Cardiac fibroblast (primary cell): Measurements from ENCODE around the gene TRIP10.
A peak's percentile ranks its signal among the peaks of the same experiment; 100 is the strongest.

Experiments used
- DNase-seq, 2 donors: peaks; one replicate each; pipeline versions ENCODE4 v3.0.0 to v3.0.0-alpha.2; 2010; ENCODE audit warnings: low read depth in 2 of 2
- H3K4me3 ChIP-seq, 2 donors: replicated peaks in 1 of 2; 1 replicate in 1 of 2; 2 replicates in 1 of 2; pipeline ENCODE4 v1.5.1; 2011; ENCODE audit warnings: low read depth in 2 of 2, low read length in 2 of 2, mild to moderate bottlenecking in 2 of 2, moderate library complexity in 1 of 2
- CTCF ChIP-seq: IDR thresholded peaks from one replicate; pipeline ENCODE4 v1.5.1; 2011; ENCODE audit warnings: low read depth, mild to moderate bottlenecking, low read length, inconsistent platforms

TRIP10 gene

GRCh38 chr19:6719992-6720368 lies 19.5 kb upstream of the TRIP10 start:
- H3K4me3 ChIP-seq = peak overlapping the region; percentile 61 to 71
- no peak for DNase-seq
- no peak for TF ChIP-seq CTCF

GRCh38 chr19:6720369-6721137 lies 18.9 kb upstream of the TRIP10 start, which contains the start of gene C3:
C3 (minus strand) TSS chr19:6720650; CDS start chr19:6720589, 61 bp downstream.
- peak within 1 kb of the TSS; percentile 61 to 71 for H3K4me3 ChIP-seq
- TF ChIP-seq CTCF = no peak

GRCh38 chr19:6721138-6721474 lies 18.4 kb upstream of the TRIP10 start:
- TF ChIP-seq CTCF = no peak
- H3K4me3 ChIP-seq = no peak overlapping the region
- no peak for DNase-seq

More at GRCh38 chr19:6720369-6721137, 18.9 kb upstream of the TRIP10 start, which contains the start of gene C3:
- DNase-seq = peak; percentile 95 to 97

- no peak overlapping the region for H3K4me3 ChIP-seq
- no peak for DNase-seq
- no peak for TF ChIP-seq CTCF
These were observed 17.7 kb upstream of the TRIP10 start for GRCh38 chr19:6721773-6722172.

GRCh38 chr19:6723108-6723618 lies 16.3 kb upstream of the TRIP10 start:
- no peak for TF ChIP-seq CTCF

GRCh38 chr19:6723738-6724137 lies 15.7 kb upstream of the TRIP10 start:
- TF ChIP-seq CTCF = no peak
- no peak overlapping the region for H3K4me3 ChIP-seq
- DNase-seq = peak; percentile 29 to 43

More at GRCh38 chr19:6723108-6723618, 16.3 kb upstream of the TRIP10 start:
- DNase-seq = peak; percentile 73 to 85
- H3K4me3 ChIP-seq = no peak overlapping the region
